BJ (cell line): ENCODE data around the gene SCAMP2. TPM values are rescaled to one million over a fixed set of nuclear protein-coding genes. Genes with fewer than 3 reads are reported as not detected.
"Not testable (repeated sequence)": the region's sequence is repeated elsewhere in the genome, so short reads cannot be mapped to it uniquely, and the experiment has no call there.

Source experiments
- CTCF ChIA-PET: fragments of 350-600 bp; formaldehyde crosslinking; extraction: SDS; loops from one replicate; lab custom pipeline; 2021; ENCODE audit warnings: antibody characterized with exemption, inconsistent platforms; lab: Yijun Ruan, JAX
- POLR2A ChIA-PET: fragments of 300-600 bp; sonication (Branson Sonifier 250); formaldehyde crosslinking; extraction: SDS; loops from one replicate; lab custom pipeline; 2021; ENCODE audit warnings: antibody characterized with exemption; lab: Charles Lee
- DNase-seq: peaks from one replicate; pipeline ENCODE4 v3.0.0-alpha.2; 2011; ENCODE audit warnings: low read depth
- H3K27me3 ChIP-seq: 2 replicates; pipeline ENCODE4 v1.6.0; 2011; ENCODE audit warnings: low read length; ENCODE audit not compliant: control insufficient read depth, insufficient read depth
- H3K36me3 ChIP-seq: 2 replicates; pipeline ENCODE4 v1.5.1; 2011; ENCODE audit warnings: low read length; ENCODE audit not compliant: control insufficient read depth, insufficient read depth
- H3K4me3 ChIP-seq: 2 replicates; pipeline ENCODE4 v1.5.1; 2011; ENCODE audit warnings: low read depth, mild to moderate bottlenecking, control low read depth, low read length
- polyA plus RNA-seq: library from polyadenylated mRNA; depleted of rRNA; stranded (reverse); fragments of >200 nt; gene quantifications from 2 replicates; pipeline ENCODE4 v1.2.3, GENCODE V29; 2011
- TF ChIP-seq, protein P1 (sequence below): IDR thresholded peaks from 2 replicates; pipeline ENCODE4 v1.5.1; 2011; ENCODE audit warnings: low read depth, mild to moderate bottlenecking, control low read depth, inconsistent platforms, low read length, moderate library complexity; ENCODE audit not compliant: insufficient read depth

Gene SCAMP2
- polyA plus RNA-seq, 1 experiment = 192 TPM

DNA sequence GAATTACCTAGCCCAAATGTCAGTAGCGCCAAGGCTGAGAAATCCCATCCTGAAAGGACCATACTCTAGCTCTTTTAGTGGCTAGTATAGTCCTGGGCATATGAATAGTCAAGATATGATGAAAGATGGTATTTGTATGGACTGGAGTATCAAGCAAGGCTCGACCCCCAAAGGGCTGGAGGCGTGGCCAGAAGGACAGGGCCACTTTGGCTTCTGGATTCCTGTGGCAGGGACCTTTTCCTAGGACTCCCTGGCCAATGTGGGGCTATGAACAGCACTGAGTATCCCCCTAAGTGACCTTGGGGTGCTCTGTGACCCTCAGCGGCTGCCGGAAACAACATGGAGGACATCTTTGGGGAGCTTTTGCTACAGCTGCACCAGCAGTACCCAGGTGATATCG, 22.7 kb upstream of the SCAMP2 start:
- Histone ChIP-seq H3K4me3 (no peak overlapping the region), H3K27me3 (no peaks in the 10 kb centered on the region), H3K36me3 (peaks cover 23% of the 10 kb centered on the region)
- ChIA-PET CTCF (interaction anchor here (7.2 kb wide), 1 partner anchor 124 kb away, joined by 57 read pairs; no protein-coding TSS in a partner anchor), POLR2A (no interaction called here)
- TF ChIP-seq, protein P1, sequence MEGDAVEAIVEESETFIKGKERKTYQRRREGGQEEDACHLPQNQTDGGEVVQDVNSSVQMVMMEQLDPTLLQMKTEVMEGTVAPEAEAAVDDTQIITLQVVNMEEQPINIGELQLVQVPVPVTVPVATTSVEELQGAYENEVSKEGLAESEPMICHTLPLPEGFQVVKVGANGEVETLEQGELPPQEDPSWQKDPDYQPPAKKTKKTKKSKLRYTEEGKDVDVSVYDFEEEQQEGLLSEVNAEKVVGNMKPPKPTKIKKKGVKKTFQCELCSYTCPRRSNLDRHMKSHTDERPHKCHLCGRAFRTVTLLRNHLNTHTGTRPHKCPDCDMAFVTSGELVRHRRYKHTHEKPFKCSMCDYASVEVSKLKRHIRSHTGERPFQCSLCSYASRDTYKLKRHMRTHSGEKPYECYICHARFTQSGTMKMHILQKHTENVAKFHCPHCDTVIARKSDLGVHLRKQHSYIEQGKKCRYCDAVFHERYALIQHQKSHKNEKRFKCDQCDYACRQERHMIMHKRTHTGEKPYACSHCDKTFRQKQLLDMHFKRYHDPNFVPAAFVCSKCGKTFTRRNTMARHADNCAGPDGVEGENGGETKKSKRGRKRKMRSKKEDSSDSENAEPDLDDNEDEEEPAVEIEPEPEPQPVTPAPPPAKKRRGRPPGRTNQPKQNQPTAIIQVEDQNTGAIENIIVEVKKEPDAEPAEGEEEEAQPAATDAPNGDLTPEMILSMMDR = no peak
- DNase-seq = no peak

DNA sequence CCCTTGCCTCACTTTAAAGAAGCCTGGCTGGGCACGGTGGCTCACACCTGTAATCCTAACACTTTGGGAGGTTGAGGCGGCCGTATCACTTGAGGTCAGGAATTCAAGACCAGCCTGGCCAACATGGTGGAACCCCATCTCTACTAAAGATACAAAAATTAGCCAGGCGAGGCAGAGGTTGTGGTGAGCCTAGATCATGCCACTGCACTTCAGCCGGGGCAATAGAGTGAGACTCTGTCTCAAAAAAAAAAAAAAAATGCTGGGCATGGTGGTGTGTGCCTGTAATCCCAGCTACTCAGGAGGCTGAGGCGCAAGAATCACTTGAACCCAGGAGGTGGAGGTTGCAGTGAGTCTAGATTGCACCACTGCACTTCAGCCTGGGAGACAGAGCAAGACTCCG, 21.2 kb upstream of the SCAMP2 start:
- not testable (repeated sequence) for H3K27me3 ChIP-seq, DNase-seq, H3K4me3 ChIP-seq
- ChIA-PET CTCF (interaction anchor here (1.7 kb wide), 1 partner anchor 12 kb away, joined by 5 read pairs; the partner anchor contains the start of gene FAM219B), POLR2A (interaction anchor here (0.7 to 0.8 kb wide), 2 partner anchors 24 to 117 kb away, joined by 3 to 11 read pairs; no protein-coding TSS in a partner anchor)
- peaks cover 15% of the 10 kb centered on the region for H3K36me3 ChIP-seq

DNA sequence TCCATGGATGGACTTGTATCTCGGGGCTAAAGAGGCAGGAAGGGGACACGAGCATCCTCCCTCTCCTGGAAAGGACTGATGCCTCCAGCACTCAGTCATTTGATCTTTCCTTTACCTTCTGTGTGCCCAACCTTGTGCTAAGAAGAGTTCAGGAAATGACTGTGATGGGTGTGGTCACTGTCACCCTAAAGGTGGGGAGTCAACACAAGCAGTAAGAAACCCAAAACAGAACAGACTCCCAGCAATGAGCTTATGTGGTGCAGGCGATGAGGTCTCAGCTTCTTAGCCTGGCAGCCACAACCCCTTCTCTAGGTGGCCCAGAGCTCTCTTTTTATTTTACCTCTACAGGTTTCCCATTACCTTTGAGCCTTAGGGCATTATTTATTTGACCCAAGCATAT, 20.5 kb upstream of the SCAMP2 start:
- DNase-seq = no peak
- POLR2A ChIA-PET = no interaction called here
- H3K4me3 ChIP-seq = no peak overlapping the region
- TF ChIP-seq, protein P1 = no peak
- peaks cover 14% of the 10 kb centered on the region for H3K36me3 ChIP-seq
- no peaks in the 10 kb centered on the region for H3K27me3 ChIP-seq
- CTCF ChIA-PET = interaction anchor here (1.7 to 2.8 kb wide), 2 partner anchors 8 to 13 kb away, joined by 5 to 23 read pairs; partner anchors contain the start of gene FAM219B

DNA sequence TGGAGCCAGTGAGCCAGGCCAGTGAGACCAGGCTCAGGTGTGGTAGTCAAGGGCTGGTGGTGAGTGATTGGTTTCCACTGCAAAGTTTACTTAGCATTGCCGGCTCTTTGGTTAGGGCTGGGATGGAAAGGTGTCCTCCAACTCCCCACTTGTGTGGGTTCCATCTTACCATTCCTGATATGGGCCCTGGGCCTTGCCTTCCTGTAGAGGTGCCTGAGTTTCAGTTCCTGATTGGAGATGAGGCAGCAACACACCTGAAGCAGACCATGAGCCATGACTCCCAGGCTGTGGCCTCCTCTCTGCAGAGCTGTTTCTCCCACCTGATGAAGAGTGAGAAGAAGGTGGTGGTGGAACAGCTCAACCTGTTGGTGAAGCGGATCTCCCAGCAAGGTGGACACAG, 19.8 kb upstream of the SCAMP2 start:
- no peak for DNase-seq
- no peak overlapping the region for H3K4me3 ChIP-seq
- no peaks in the 10 kb centered on the region for H3K27me3 ChIP-seq
- TF ChIP-seq, protein P1 = no peak
- CTCF ChIA-PET = interaction anchor here (0.6 to 2.8 kb wide), 2 partner anchors 9 to 14 kb away, joined by 3 to 23 read pairs; partner anchors contain the start of gene FAM219B
- POLR2A ChIA-PET = no interaction called here
- H3K36me3 ChIP-seq = peaks cover 14% of the 10 kb centered on the region

DNA sequence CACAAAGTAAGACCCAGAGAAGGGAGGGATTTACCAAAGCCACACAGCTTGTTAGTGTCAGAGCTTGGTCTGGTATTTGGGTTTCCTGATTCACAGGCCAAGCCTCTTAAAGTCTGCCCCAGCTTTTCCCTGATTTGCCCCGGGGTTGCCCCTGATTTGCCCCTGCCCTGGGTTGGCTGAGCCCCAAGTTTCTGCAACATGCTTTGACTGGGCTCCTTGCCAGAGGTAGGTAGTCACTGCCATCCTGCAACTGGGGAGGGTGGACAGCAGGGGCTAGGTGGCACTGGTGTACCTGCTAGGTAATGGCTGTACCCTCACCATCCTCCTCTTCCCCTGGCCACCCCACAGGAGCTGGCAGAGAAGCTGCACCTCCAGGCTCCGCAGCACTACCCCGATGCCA, 19.1 kb upstream of the SCAMP2 start:
- TF ChIP-seq, protein P1 = no peak
- CTCF ChIA-PET = interaction anchor here (2.8 kb wide), 1 partner anchor 9 kb away, joined by 23 read pairs; no protein-coding TSS in a partner anchor
- H3K4me3 ChIP-seq = no peak overlapping the region
- H3K27me3 ChIP-seq = no peaks in the 10 kb centered on the region
- DNase-seq = no peak
- POLR2A ChIA-PET = no interaction called here
- H3K36me3 ChIP-seq = peaks cover 14% of the 10 kb centered on the region

- no peak for DNase-seq
- TF ChIP-seq, protein P1 = no peak
- H3K27me3 ChIP-seq = no peaks in the 10 kb centered on the region
- ChIA-PET POLR2A (no interaction called here), CTCF (interaction anchor here (2.8 kb wide), 1 partner anchor 10 kb away, joined by 23 read pairs; no protein-coding TSS in a partner anchor)
- H3K36me3 ChIP-seq = peaks cover 11% of the 10 kb centered on the region
- H3K4me3 ChIP-seq = no peak overlapping the region
Measured at GRCh38 chr15:74891469-74891868, 18.3 kb upstream of the SCAMP2 start.
